Astrocyte (in vitro differentiated cells and primary cell): ENCODE results near the gene HRC.
"Not testable (repeated sequence)": the region's sequence is repeated elsewhere in the genome, so short reads cannot be mapped to it uniquely, and the experiment has no call there.

Experiments
- CTCF ChIP-seq: IDR thresholded peaks from 2 replicates; pipeline ENCODE4 v1.5.1; 2011; ENCODE audit warnings: low read depth, mild to moderate bottlenecking, inconsistent platforms, low read length, moderate library complexity; ENCODE audit not compliant: insufficient read depth
- EZH2 ChIP-seq: IDR thresholded peaks from 2 replicates; pipeline ENCODE4 v1.6.1; 2012; ENCODE audit warnings: mild to moderate bottlenecking, low read length, inconsistent platforms; ENCODE audit not compliant: insufficient read depth

- not testable (repeated sequence) for TF ChIP-seq CTCF, EZH2
Observed at GRCh38 chr19:49127225-49127624, 28.0 kb downstream of the HRC start.
